ENCODE data around the gene PGAP2.

- TF ChIP-seq CTCF (IDR thresholded peaks at IDR 0.05; ENCODE audit: insufficient read depth, low read depth, low read length) (no peak), EZH2 (IDR thresholded peaks at IDR 0.05; ENCODE audit: insufficient read depth, low read length) (no peak)
Measured at GRCh38 chr11:3825473-3826154, 17.3 kb downstream of the PGAP2 start.

Data from astrocyte (in vitro differentiated cells and primary cell).